Parathyroid adenoma (tissue), 2 donors: ENCODE data around the gene CSTPP1.
"Not testable (repeated sequence)": the region's sequence is repeated elsewhere in the genome, so short reads cannot be mapped to it uniquely, and the experiment has no call there.

ENCODE experiments used
- H2AFZ ChIP-seq: fragments of 300-600 bp; sonication (generic); one replicate; pipeline ENCODE4 v1.7.0; 2017; ENCODE audit warnings: antibody characterized with exemption, mild to moderate bottlenecking
- H3K27ac ChIP-seq: fragments of 300-600 bp; sonication (generic); one replicate; pipeline ENCODE4 v1.7.0; 2017
- H3K27me3 ChIP-seq: fragments of 300-600 bp; sonication (generic); one replicate; pipeline ENCODE4 v1.7.0; 2017; ENCODE audit warnings: low read length; ENCODE audit not compliant: control insufficient read depth, insufficient read depth
- H3K36me3 ChIP-seq: fragments of 300-600 bp; sonication (generic); one replicate; pipeline ENCODE4 v1.7.0; 2017; ENCODE audit warnings: low read length; ENCODE audit not compliant: control insufficient read depth, insufficient read depth
- H3K4me1 ChIP-seq: fragments of 300-600 bp; sonication (generic); one replicate; pipeline ENCODE4 v1.7.0; 2017; ENCODE audit warnings: control low read depth
- H3K4me2 ChIP-seq: fragments of 300-600 bp; sonication (generic); one replicate; pipeline ENCODE4 v1.7.0; 2017; ENCODE audit warnings: low read length
- H3K4me3 ChIP-seq: fragments of 300-600 bp; sonication (generic); one replicate; pipeline ENCODE4 v1.7.0; 2017; ENCODE audit warnings: low read depth, low read length
- H3K79me2 ChIP-seq: fragments of 300-600 bp; sonication (generic); one replicate; pipeline ENCODE4 v1.7.0; 2017; ENCODE audit warnings: control low read depth
- H3K9ac ChIP-seq: fragments of 300-600 bp; sonication (generic); one replicate; pipeline ENCODE4 v1.7.0; 2017; ENCODE audit warnings: mild to moderate bottlenecking
- H3K9me3 ChIP-seq: fragments of 300-600 bp; sonication (generic); one replicate; pipeline ENCODE4 v1.7.0; 2017; ENCODE audit warnings: low read length; ENCODE audit not compliant: control insufficient read depth
- CTCF ChIP-seq: fragments of 300-600 bp; sonication (generic); IDR thresholded peaks from one replicate; pipeline ENCODE4 v1.7.0; 2017; ENCODE audit warnings: antibody characterized with exemption, mild to moderate bottlenecking
- donor health status: primary hyperparathyroidism.

Gene CSTPP1

DNA sequence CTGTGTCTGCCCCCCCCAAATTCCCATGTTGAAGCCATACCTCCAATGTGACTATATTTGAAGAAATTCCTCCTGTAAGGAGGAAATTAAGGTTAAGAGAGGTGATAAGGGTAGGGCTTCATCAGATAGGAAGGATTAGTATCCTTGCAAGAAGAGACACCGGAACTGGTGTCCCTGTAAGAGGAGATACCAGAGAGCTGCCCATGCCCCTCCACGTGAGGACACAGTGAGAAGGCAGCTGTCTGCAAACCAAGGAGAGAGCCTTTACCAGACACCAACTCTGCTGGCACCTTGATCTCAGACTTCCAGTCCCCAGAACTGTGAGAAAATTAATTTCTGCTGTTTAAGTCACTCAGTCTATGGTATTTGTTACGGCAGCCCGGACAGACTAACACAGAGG is 130.8 kb downstream of the CSTPP1 start:
- H3K4me3 ChIP-seq = no peak overlapping the region
- H3K27ac ChIP-seq = no peak overlapping the region
- H3K9me3 ChIP-seq = no peaks in the 10 kb centered on the region
- H3K36me3 ChIP-seq = no peaks in the 10 kb centered on the region
- peaks cover 2% of the 10 kb centered on the region for H3K4me1 ChIP-seq
- no peaks in the 10 kb centered on the region for H3K27me3 ChIP-seq
- H2AFZ ChIP-seq = no peak overlapping the region
- TF ChIP-seq CTCF = no peak
- no peaks in the 10 kb centered on the region for H3K79me2 ChIP-seq
- H3K9ac ChIP-seq = no peak overlapping the region
- H3K4me2 ChIP-seq = no peak overlapping the region

DNA sequence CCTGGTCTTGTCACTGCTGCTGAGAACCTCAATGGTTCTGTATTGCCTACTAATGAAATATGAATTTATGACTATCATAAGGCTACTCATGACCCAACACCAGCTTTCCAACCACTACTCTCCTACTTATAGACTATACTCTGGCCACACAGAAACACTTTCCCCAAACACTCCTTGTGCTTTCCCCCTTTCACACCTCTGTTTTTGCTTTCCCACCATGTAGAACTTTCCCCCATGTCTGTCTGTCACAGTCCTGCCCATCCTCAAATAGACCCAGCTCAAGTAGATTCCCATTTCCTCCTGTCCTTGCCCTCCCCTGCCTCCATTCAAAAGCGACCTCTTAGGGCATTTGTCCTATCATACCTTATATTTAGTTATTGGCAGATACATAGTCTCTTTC is 134.2 kb downstream of the CSTPP1 start:
- Histone ChIP-seq H3K4me3 (no peak overlapping the region), H3K9ac (no peak overlapping the region), H2AFZ (no peak overlapping the region), H3K27me3 (no peaks in the 10 kb centered on the region), H3K4me2 (no peak overlapping the region), H3K9me3 (no peaks in the 10 kb centered on the region), H3K27ac (no peak overlapping the region), H3K79me2 (no peaks in the 10 kb centered on the region), H3K36me3 (no peaks in the 10 kb centered on the region), H3K4me1 (peaks cover 2% of the 10 kb centered on the region)
- TF ChIP-seq CTCF = no peak

GRCh38 chr11:47071341-47071740 is 134.8 kb downstream of the CSTPP1 start:
- Histone ChIP-seq H3K36me3 (no peaks in the 10 kb centered on the region), H3K9me3 (no peaks in the 10 kb centered on the region), H3K27me3 (no peaks in the 10 kb centered on the region), H3K4me1 (peaks cover 2% of the 10 kb centered on the region), H3K9ac (no peak overlapping the region), H3K79me2 (no peaks in the 10 kb centered on the region), H3K4me2 (no peak overlapping the region), H3K27ac (no peak overlapping the region), H2AFZ (no peak overlapping the region), H3K4me3 (no peak overlapping the region)
- no peak for TF ChIP-seq CTCF

- Histone ChIP-seq H3K79me2 (no peaks in the 10 kb centered on the region), H3K36me3 (no peaks in the 10 kb centered on the region), H3K4me1 (peaks cover 2% of the 10 kb centered on the region), H2AFZ (no peak overlapping the region), H3K27me3 (no peaks in the 10 kb centered on the region), H3K4me3 (no peak overlapping the region), H3K9ac (no peak overlapping the region), H3K27ac (no peak overlapping the region), H3K4me2 (no peak overlapping the region), H3K9me3 (no peaks in the 10 kb centered on the region)
- no peak for TF ChIP-seq CTCF
These were observed 135.3 kb downstream of the CSTPP1 start for GRCh38 chr11:47071791-47072261.

- peaks cover 6% of the 10 kb centered on the region for H3K4me1 ChIP-seq
- H3K9ac ChIP-seq = no peak overlapping the region
- H3K36me3 ChIP-seq = no peaks in the 10 kb centered on the region
- H3K27me3 ChIP-seq = no peaks in the 10 kb centered on the region
- no peak overlapping the region for H2AFZ ChIP-seq
- no peaks in the 10 kb centered on the region for H3K9me3 ChIP-seq
- H3K27ac ChIP-seq = no peak overlapping the region
- no peak for TF ChIP-seq CTCF
- no peak overlapping the region for H3K4me2 ChIP-seq
- no peak overlapping the region for H3K4me3 ChIP-seq
- H3K79me2 ChIP-seq = no peaks in the 10 kb centered on the region
These were observed 142.4 kb downstream of the CSTPP1 start for GRCh38 chr11:47078751-47079521.

- not testable (repeated sequence) for H3K4me2 ChIP-seq, H3K9me3 ChIP-seq, H3K4me3 ChIP-seq, H2AFZ ChIP-seq, H3K36me3 ChIP-seq, H3K4me1 ChIP-seq, H3K9ac ChIP-seq, H3K27me3 ChIP-seq, H3K27ac ChIP-seq, H3K79me2 ChIP-seq
These were observed 144.2 kb downstream of the CSTPP1 start for GRCh38 chr11:47080775-47081174.
